ENCODE measurements around the gene DMAC1. TPM values are rescaled to one million over a fixed set of nuclear protein-coding genes. Genes with fewer than 3 reads are reported as not detected.

DMAC1 gene
- total RNA-seq, 1 experiment from 2014 or later, result 72.7 TPM

GRCh38 chr9:7777771-7778170, 21.8 kb downstream of the DMAC1 start:
- no CpG with 5 or more reads among the region's 1 CpG for WGBS (ENCODE audit: extremely low coverage, insufficient read length, low lambda C conversion rate)
- Mint-ChIP-seq H3K36me3 (ENCODE audit: insufficient read depth in 1 of 3, low read depth in 3 of 3) (no peaks in the 10 kb centered on the region), H3K27me3 (ENCODE audit: low read depth) (peaks cover 7% of the 10 kb centered on the region), H3K9me3 (no peaks in the 10 kb centered on the region), H3K4me3 (no peak overlapping the region), H3K27ac (no peak overlapping the region), H3K4me1 (peaks cover 13 to 14% of the 10 kb centered on the region in 2 experiments)
- Histone ChIP-seq H3K4me2 (ENCODE audit: insufficient read depth, insufficient read length, low read length) (no peak overlapping the region), H3K9me3 (ENCODE audit: control insufficient read depth, low read depth, low read length) (no peaks in the 10 kb centered on the region), H3K23me2 (ENCODE audit: insufficient read length, low read depth, low read length, poor library complexity, severe bottlenecking) (no peaks in the 10 kb centered on the region), H3K56ac (ENCODE audit: insufficient read length, low read depth, low read length) (no peak overlapping the region), H3K4ac (ENCODE audit: low read depth, low read length) (no peak overlapping the region), H2BK20ac (ENCODE audit: low read depth, low read length, poor library complexity, severe bottlenecking) (no peak overlapping the region), H4K8ac (replicated peaks; ENCODE audit: insufficient read length, low read depth, low read length) (no peak overlapping the region), H3K27me3 (ENCODE audit: insufficient read depth, low read length) (no peaks in the 10 kb centered on the region), H4K91ac (ENCODE audit: insufficient read length, low read depth, low read length) (no peak overlapping the region), H3K79me2 (ENCODE audit: insufficient read depth, low read length) (no peaks in the 10 kb centered on the region), H2BK12ac (ENCODE audit: insufficient read length, low read depth, low read length) (no peak overlapping the region), H3K18ac (ENCODE audit: insufficient read length, low read depth, low read length) (no peak overlapping the region), H3K79me1 (ENCODE audit: insufficient read depth, low read depth, low read length, poor library complexity, severe bottlenecking) (no peaks in the 10 kb centered on the region), H2AFZ (ENCODE audit: low read length) (no peak overlapping the region), H3K27ac (ENCODE audit: insufficient read length, low read depth, low read length) (no peak overlapping the region), H4K5ac (ENCODE audit: insufficient read length, low read depth, low read length) (no peak overlapping the region), H3K23ac (ENCODE audit: insufficient read length, low read depth, low read length) (no peak overlapping the region), H2AK5ac (ENCODE audit: insufficient read length, low read length) (no peak overlapping the region), H4K20me1 (ENCODE audit: control insufficient read depth, insufficient read depth, insufficient read length) (no peaks in the 10 kb centered on the region), H3T11ph (ENCODE audit: low read length) (no peak overlapping the region), H2BK15ac (ENCODE audit: low read depth, low read length) (no peak overlapping the region), H3K4me1 (ENCODE audit: insufficient read depth, low read length) (no peaks in the 10 kb centered on the region), H3K9ac (ENCODE audit: extremely low read depth, insufficient read length, low read length) (no peak overlapping the region), H2BK5ac (ENCODE audit: insufficient read length, low read length) (no peak overlapping the region), H2BK120ac (ENCODE audit: low read depth, low read length, poor library complexity, severe bottlenecking) (no peak overlapping the region), H3K14ac (ENCODE audit: insufficient read depth, low read length) (no peak overlapping the region)
- no peak for TF ChIP-seq CTCF (conservative IDR thresholded peaks at IDR 0.05)
- DNase-seq, result no peak

All from H9 (cell line).